ENCODE results near the gene NOVA2. TPM values are rescaled to one million over a fixed set of nuclear protein-coding genes. Genes with fewer than 3 reads are reported as not detected.
A peak's percentile ranks its signal among the peaks of the same experiment; 100 is the strongest.

The NOVA2 gene
- total RNA-seq, 3 donors from 2014 or later (not counting 1 experiment from before 2014, with no cell fraction given), result not detected

DNA sequence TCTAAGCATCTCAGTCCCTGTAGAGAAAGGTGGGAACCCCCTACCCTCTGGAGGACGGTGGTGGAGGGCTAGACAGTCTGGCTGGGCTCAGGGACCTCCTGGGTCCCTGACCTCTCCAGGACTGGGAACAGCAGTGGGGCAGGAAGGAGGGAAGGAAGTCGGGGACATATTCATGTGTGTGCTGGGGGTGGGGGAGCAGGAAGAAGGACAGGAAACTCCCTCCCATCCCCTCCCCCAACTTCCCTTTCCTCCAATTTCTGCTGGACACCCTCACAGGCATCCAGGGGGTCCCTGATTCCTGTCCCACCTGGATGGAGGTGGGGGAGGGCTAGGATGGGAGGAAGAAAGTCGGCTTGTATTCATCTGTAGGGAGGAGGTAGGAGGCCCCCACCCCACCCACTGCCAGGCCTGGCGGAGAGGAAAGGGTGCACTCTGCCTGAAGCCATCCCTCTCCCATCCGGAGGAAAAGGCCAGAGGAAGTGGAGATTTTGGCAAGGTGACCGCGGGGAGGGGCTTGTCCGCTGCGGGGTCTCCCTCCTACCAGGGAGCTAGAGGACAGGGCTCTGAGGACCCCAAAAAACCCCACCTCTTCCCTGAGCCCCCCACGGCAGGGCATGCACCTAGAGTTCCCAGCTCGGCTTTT, 2.3 kb downstream of the NOVA2 start:
- 4% methylated on average over 8 of the region's 11 CpGs for WGBS (ENCODE audit: insufficient coverage)
- peaks cover 3% of the 10 kb centered on the region for H3K9me3 ChIP-seq (ENCODE audit: control insufficient read depth, insufficient read depth, low read length)
- intact Hi-C loops (cut with micrococcal nuclease), result no loop called here

GRCh38 chr19:45969676-45970075, 4.0 kb downstream of the NOVA2 start:
- Histone ChIP-seq H3K36me3 (ENCODE audit: control insufficient read depth, insufficient read depth, low read length) (no peaks in the 10 kb centered on the region), H3K27me3 (ENCODE audit: control insufficient read depth, insufficient read depth, low read length) (peaks cover 37% of the 10 kb centered on the region), H3K4me1 (ENCODE audit: control insufficient read depth, insufficient read depth, low read length) (peaks cover 25% of the 10 kb centered on the region), H3K4me3 (ENCODE audit: low read length) (no peak overlapping the region), H3K27ac (ENCODE audit: low read length) (no peak overlapping the region), H3K9me3 (ENCODE audit: control insufficient read depth, insufficient read depth, low read length) (peaks cover 3% of the 10 kb centered on the region)
- DNase-seq, result no peak
- no peak overlapping the region for H3K4me3 Mint-ChIP-seq
- H3K36me3 Mint-ChIP-seq, result no peaks in the 10 kb centered on the region
- H3K9me3 Mint-ChIP-seq, result no peaks in the 10 kb centered on the region
- intact Hi-C loops (cut with micrococcal nuclease), result no loop called here
- WGBS (ENCODE audit: insufficient coverage), result 61% methylated on average over 5 of the region's 5 CpGs
- H3K27ac Mint-ChIP-seq, result no peak overlapping the region
- peaks cover 8 to 17% of the 10 kb centered on the region in 2 donors for H3K4me1 Mint-ChIP-seq
- TF ChIP-seq, protein P1, sequence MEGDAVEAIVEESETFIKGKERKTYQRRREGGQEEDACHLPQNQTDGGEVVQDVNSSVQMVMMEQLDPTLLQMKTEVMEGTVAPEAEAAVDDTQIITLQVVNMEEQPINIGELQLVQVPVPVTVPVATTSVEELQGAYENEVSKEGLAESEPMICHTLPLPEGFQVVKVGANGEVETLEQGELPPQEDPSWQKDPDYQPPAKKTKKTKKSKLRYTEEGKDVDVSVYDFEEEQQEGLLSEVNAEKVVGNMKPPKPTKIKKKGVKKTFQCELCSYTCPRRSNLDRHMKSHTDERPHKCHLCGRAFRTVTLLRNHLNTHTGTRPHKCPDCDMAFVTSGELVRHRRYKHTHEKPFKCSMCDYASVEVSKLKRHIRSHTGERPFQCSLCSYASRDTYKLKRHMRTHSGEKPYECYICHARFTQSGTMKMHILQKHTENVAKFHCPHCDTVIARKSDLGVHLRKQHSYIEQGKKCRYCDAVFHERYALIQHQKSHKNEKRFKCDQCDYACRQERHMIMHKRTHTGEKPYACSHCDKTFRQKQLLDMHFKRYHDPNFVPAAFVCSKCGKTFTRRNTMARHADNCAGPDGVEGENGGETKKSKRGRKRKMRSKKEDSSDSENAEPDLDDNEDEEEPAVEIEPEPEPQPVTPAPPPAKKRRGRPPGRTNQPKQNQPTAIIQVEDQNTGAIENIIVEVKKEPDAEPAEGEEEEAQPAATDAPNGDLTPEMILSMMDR (IDR thresholded peaks at IDR 0.05), result no peak
- no peak for ATAC-seq
- H3K27me3 Mint-ChIP-seq (ENCODE audit: low read depth in 2 of 2), result peaks cover 40 to 49% of the 10 kb centered on the region in 2 donors

More for the DNA sequence above, 2.3 kb downstream of the NOVA2 start:
- Mint-ChIP-seq H3K27me3 (ENCODE audit: low read depth in 2 of 2) (peaks cover 55 to 64% of the 10 kb centered on the region in 2 donors), H3K4me1 (peaks cover 8 to 17% of the 10 kb centered on the region in 2 donors), H3K9me3 (no peaks in the 10 kb centered on the region), H3K4me3 (no peak overlapping the region), H3K36me3 (no peaks in the 10 kb centered on the region), H3K27ac (peak overlapping the region in 1 of 2 donors; percentile 31)
- ATAC-seq, result no peak
- Histone ChIP-seq H3K27me3 (ENCODE audit: control insufficient read depth, insufficient read depth, low read length) (peaks cover 42% of the 10 kb centered on the region), H3K36me3 (ENCODE audit: control insufficient read depth, insufficient read depth, low read length) (no peaks in the 10 kb centered on the region), H3K27ac (ENCODE audit: low read length) (no peak overlapping the region), H3K4me1 (ENCODE audit: control insufficient read depth, insufficient read depth, low read length) (peaks cover 25% of the 10 kb centered on the region), H3K4me3 (ENCODE audit: low read length) (no peak overlapping the region)
- no peak for DNase-seq
- TF ChIP-seq, protein P1 (IDR thresholded peaks at IDR 0.05), result no peak

DNA sequence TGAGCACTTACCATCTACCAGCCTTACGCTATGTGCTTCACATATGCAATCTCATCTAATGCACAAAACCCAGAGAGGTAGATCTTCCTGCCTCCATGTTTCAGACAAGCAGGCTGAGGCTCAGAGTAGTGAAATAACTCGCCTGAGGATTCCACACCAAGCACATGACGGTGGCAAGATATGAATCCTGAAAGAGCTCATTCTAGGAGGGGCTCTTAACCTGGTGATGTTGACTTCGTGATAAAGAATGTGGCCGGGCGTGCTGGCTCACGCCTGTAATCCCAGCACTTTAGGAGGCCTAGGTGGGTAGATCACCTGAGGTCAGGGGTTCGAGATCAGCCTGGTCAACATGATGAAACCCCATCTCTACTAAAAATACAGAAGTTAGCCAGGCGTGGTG, 5.0 kb downstream of the NOVA2 start:
- no peaks in the 10 kb centered on the region for H3K9me3 Mint-ChIP-seq
- no peak overlapping the region for H3K4me3 Mint-ChIP-seq
- peaks cover 34 to 49% of the 10 kb centered on the region in 2 donors for H3K27me3 Mint-ChIP-seq (ENCODE audit: low read depth in 2 of 2)
- Histone ChIP-seq H3K27me3 (ENCODE audit: control insufficient read depth, insufficient read depth, low read length) (peaks cover 29% of the 10 kb centered on the region), H3K36me3 (ENCODE audit: control insufficient read depth, insufficient read depth, low read length) (no peaks in the 10 kb centered on the region), H3K4me3 (ENCODE audit: low read length) (no peak overlapping the region), H3K27ac (ENCODE audit: low read length) (no peak overlapping the region), H3K4me1 (ENCODE audit: control insufficient read depth, insufficient read depth, low read length) (peaks cover 20% of the 10 kb centered on the region), H3K9me3 (ENCODE audit: control insufficient read depth, insufficient read depth, low read length) (peaks cover 3% of the 10 kb centered on the region)
- no peak overlapping the region for H3K27ac Mint-ChIP-seq
- no peak for DNase-seq
- peaks cover 8 to 17% of the 10 kb centered on the region in 2 donors for H3K4me1 Mint-ChIP-seq
- no peak for ATAC-seq
- 86% methylated on average over 8 of the region's 9 CpGs for WGBS (ENCODE audit: insufficient coverage)
- TF ChIP-seq, protein P1 (IDR thresholded peaks at IDR 0.05), result no peak
- no peaks in the 10 kb centered on the region for H3K36me3 Mint-ChIP-seq
- intact Hi-C loops (cut with micrococcal nuclease), result no loop called here

DNA sequence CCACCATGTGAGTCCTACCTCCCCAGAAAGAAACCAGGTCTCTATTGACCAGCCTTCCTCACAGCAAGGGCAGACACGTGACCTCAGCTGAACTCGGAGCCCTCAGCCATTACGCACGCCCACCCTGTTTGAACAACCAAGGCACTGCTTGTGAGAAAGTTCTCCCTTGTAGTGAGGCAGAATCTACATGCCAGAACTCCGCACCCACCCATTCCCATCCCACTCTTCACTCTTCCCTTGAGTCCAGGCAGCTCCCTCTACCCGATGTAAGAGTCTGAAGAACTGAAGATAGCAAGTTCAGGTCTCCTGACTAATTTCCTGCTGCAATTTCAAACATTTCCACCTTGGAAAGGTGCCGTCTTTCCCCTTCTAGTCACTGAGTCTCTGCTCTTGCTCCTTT, 6.4 kb downstream of the NOVA2 start:
- Histone ChIP-seq H3K4me3 (ENCODE audit: low read length) (no peak overlapping the region), H3K27ac (ENCODE audit: low read length) (no peak overlapping the region), H3K27me3 (ENCODE audit: control insufficient read depth, insufficient read depth, low read length) (peaks cover 21% of the 10 kb centered on the region), H3K36me3 (ENCODE audit: control insufficient read depth, insufficient read depth, low read length) (no peaks in the 10 kb centered on the region), H3K4me1 (ENCODE audit: control insufficient read depth, insufficient read depth, low read length) (peaks cover 12% of the 10 kb centered on the region), H3K9me3 (ENCODE audit: control insufficient read depth, insufficient read depth, low read length) (peaks cover under 1% of the 10 kb centered on the region)
- H3K9me3 Mint-ChIP-seq, result no peaks in the 10 kb centered on the region
- 76% methylated on average over 7 of the region's 7 CpGs for WGBS (ENCODE audit: insufficient coverage)
- intact Hi-C loops (cut with micrococcal nuclease), result no loop called here
- peaks cover 29 to 52% of the 10 kb centered on the region in 2 donors for H3K27me3 Mint-ChIP-seq (ENCODE audit: low read depth in 2 of 2)
- no peak overlapping the region for H3K27ac Mint-ChIP-seq
- no peaks in the 10 kb centered on the region for H3K36me3 Mint-ChIP-seq
- H3K4me3 Mint-ChIP-seq, result no peak overlapping the region
- H3K4me1 Mint-ChIP-seq, result peaks cover 3 to 11% of the 10 kb centered on the region in 2 donors
- no peak for DNase-seq
- TF ChIP-seq, protein P1 (IDR thresholded peaks at IDR 0.05), result no peak
- no peak for ATAC-seq

Measured in natural killer cell (primary cell).